Loucy (cell line): ENCODE measurements around the gene PAPSS2.

Experiments
- H2AFZ ChIP-seq: fragments of 200-600 bp; sonication (generic); 2 replicates; pipeline ENCODE4 v1.6.0; 2016; ENCODE audit warnings: antibody characterized with exemption, mild to moderate bottlenecking, low read length, moderate library complexity
- H3F3A ChIP-seq: fragments of 200-600 bp; 2 replicates; pipeline ENCODE4 v1.6.0; 2016; ENCODE audit warnings: antibody characterized with exemption, low read depth, mild to moderate bottlenecking
- H3K27me3 ChIP-seq: fragments of 200-600 bp; sonication (generic); 2 replicates; pipeline ENCODE4 v1.6.1; 2014; ENCODE audit warnings: low read length, mild to moderate bottlenecking; ENCODE audit not compliant: insufficient read depth, poor library complexity, severe bottlenecking
- H3K36me3 ChIP-seq: fragments of 200-600 bp; sonication (generic); 2 replicates; pipeline ENCODE4 v1.6.1; 2016; ENCODE audit warnings: low read length; ENCODE audit not compliant: insufficient read depth
- H3K4me1 ChIP-seq: fragments of 200-600 bp; sonication (generic); 2 replicates; pipeline ENCODE4 v1.5.1; 2014; ENCODE audit warnings: low read length, mild to moderate bottlenecking; ENCODE audit not compliant: insufficient read depth, poor library complexity, severe bottlenecking
- H3K4me2 ChIP-seq: fragments of 200-600 bp; sonication (generic); 2 replicates; pipeline ENCODE4 v1.6.0; 2014; ENCODE audit warnings: antibody characterized with exemption, low read length, low read depth, mild to moderate bottlenecking; ENCODE audit not compliant: poor library complexity, severe bottlenecking
- H3K4me3 ChIP-seq: fragments of 200-600 bp; sonication (generic); 2 replicates; pipeline ENCODE4 v1.5.1; 2014; ENCODE audit warnings: low read length, mild to moderate bottlenecking, mixed read lengths; ENCODE audit not compliant: poor library complexity, severe bottlenecking
- H3K79me2 ChIP-seq: fragments of 200-600 bp; sonication (generic); 2 replicates; pipeline ENCODE4 v1.6.1; 2014; ENCODE audit warnings: low read length; ENCODE audit not compliant: insufficient read depth
- H3K9ac ChIP-seq: fragments of 200-600 bp; sonication (generic); 2 replicates; pipeline ENCODE4 v1.6.0; 2014; ENCODE audit warnings: mild to moderate bottlenecking, low read depth, low read length, moderate library complexity; ENCODE audit not compliant: poor library complexity, severe bottlenecking
- H3K9me2 ChIP-seq: fragments of 200-600 bp; sonication (generic); replicated peaks from 2 replicates; pipeline ENCODE4 v1.6.1; 2016; ENCODE audit warnings: low read depth, low read length, mixed read lengths
- H3K9me3 ChIP-seq: fragments of 200-600 bp; sonication (generic); 2 replicates; pipeline ENCODE4 v1.6.1; 2014; ENCODE audit warnings: mild to moderate bottlenecking, antibody characterized with exemption, low read length, low read depth; ENCODE audit not compliant: insufficient read depth
- H4K20me1 ChIP-seq: fragments of 200-600 bp; sonication (generic); 2 replicates; pipeline ENCODE4 v1.6.0; 2014; ENCODE audit warnings: antibody characterized with exemption, low read length, mild to moderate bottlenecking; ENCODE audit not compliant: insufficient read depth, poor library complexity, severe bottlenecking
- EZH2phosphoT487 ChIP-seq: fragments of 200-600 bp; IDR thresholded peaks from 2 replicates; pipeline ENCODE4 v1.6.1; 2018; ENCODE audit warnings: antibody characterized with exemption, mild to moderate bottlenecking, moderate library complexity, borderline replicate concordance
- TF ChIP-seq, protein P1 (sequence below): fragments of 200-600 bp; sonication (generic); conservative IDR thresholded peaks from 2 replicates; pipeline ENCODE4 v1.5.1; 2014; ENCODE audit warnings: mild to moderate bottlenecking, antibody characterized with exemption, low read length

PAPSS2 gene

DNA sequence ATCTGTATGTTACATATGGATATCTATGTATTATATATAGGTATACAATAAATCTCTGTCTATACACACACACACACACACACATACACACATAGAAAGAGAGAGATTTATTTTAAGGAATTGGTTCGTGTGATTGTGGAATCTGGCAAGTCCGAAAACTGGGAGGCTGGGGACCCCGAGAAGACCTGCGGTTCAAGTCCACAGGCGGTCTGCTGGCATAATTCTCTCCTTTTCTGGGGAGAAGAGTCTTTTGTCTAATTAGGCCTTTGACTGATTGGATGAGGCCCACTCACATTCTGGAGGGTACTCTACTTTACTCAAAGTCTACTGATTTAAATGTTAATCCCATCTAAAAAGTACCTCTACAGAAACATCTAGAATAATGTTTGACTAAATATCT, 65.1 kb downstream of the PAPSS2 start:
- Histone ChIP-seq H3K79me2 (no peaks in the 10 kb centered on the region), H2AFZ (no peak overlapping the region), H3K4me3 (no peak overlapping the region), H3K27me3 (no peaks in the 10 kb centered on the region), H3K36me3 (no peaks in the 10 kb centered on the region), H3K9me2 (no peaks in the 10 kb centered on the region), H3K9me3 (no peaks in the 10 kb centered on the region), H3K9ac (no peak overlapping the region), H4K20me1 (no peaks in the 10 kb centered on the region), H3F3A (no peaks in the 10 kb centered on the region), H3K4me2 (no peak overlapping the region), H3K4me1 (no peaks in the 10 kb centered on the region)
- no peak for TF ChIP-seq EZH2phosphoT487
- TF ChIP-seq, protein P1, sequence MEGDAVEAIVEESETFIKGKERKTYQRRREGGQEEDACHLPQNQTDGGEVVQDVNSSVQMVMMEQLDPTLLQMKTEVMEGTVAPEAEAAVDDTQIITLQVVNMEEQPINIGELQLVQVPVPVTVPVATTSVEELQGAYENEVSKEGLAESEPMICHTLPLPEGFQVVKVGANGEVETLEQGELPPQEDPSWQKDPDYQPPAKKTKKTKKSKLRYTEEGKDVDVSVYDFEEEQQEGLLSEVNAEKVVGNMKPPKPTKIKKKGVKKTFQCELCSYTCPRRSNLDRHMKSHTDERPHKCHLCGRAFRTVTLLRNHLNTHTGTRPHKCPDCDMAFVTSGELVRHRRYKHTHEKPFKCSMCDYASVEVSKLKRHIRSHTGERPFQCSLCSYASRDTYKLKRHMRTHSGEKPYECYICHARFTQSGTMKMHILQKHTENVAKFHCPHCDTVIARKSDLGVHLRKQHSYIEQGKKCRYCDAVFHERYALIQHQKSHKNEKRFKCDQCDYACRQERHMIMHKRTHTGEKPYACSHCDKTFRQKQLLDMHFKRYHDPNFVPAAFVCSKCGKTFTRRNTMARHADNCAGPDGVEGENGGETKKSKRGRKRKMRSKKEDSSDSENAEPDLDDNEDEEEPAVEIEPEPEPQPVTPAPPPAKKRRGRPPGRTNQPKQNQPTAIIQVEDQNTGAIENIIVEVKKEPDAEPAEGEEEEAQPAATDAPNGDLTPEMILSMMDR = no peak

DNA sequence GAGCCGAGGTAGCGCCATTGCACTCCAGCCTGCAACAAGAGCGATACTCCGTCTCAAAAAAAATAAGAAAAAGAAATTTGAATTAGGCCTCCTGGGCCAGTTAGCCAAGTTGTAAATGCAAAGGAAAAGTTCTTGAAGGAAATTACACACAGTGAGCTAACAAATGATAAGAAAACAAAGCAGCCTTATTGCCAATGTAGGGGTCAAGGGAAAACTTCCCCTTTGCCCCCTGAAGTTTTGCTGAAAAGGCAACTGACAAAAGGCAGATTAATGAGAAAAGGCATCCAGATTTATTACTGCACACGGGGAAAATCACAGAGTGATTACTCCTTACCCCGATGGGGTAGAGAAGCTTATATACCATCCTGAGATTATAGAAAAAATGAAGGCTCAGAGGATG, 70.3 kb downstream of the PAPSS2 start:
- Histone ChIP-seq H3K9me2 (no peaks in the 10 kb centered on the region), H2AFZ (no peak overlapping the region), H4K20me1 (no peaks in the 10 kb centered on the region), H3K4me3 (no peak overlapping the region), H3K4me1 (peaks cover 4% of the 10 kb centered on the region), H3K9me3 (no peaks in the 10 kb centered on the region), H3K4me2 (no peak overlapping the region), H3F3A (no peaks in the 10 kb centered on the region), H3K27me3 (no peaks in the 10 kb centered on the region), H3K79me2 (no peaks in the 10 kb centered on the region), H3K9ac (no peak overlapping the region), H3K36me3 (no peaks in the 10 kb centered on the region)
- TF ChIP-seq, protein P1 = no peak
- no peak for TF ChIP-seq EZH2phosphoT487

DNA sequence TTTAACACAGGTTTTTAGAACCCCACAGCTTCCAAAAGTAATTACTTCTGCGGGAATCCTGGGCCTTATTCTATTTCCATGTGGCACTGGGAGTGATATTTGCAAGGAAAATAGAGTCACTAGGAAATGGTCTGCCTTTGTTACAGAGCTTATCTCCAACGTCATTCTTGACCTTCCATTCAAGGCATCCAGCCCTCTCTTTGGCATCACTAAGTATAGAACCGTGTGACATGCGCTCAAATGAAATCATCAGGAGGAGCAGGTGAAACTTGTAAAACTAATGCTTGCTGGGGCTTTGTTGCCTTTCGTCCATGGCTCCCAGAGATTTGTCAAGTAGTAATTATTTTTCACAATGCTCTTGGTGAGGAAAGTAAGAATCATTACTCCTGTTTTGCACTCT, 73.4 kb downstream of the PAPSS2 start:
- Histone ChIP-seq H3K9ac (no peak overlapping the region), H3K4me1 (peaks cover 6% of the 10 kb centered on the region), H3K9me3 (no peaks in the 10 kb centered on the region), H3K36me3 (no peaks in the 10 kb centered on the region), H4K20me1 (no peaks in the 10 kb centered on the region), H2AFZ (no peak overlapping the region), H3K9me2 (no peaks in the 10 kb centered on the region), H3K79me2 (no peaks in the 10 kb centered on the region), H3K4me3 (no peak overlapping the region), H3K27me3 (no peaks in the 10 kb centered on the region), H3K4me2 (no peak overlapping the region), H3F3A (no peaks in the 10 kb centered on the region)
- TF ChIP-seq, protein P1 = no peak
- no peak for TF ChIP-seq EZH2phosphoT487
